Spleen (tissue), 7 donors: ENCODE data around the gene DNAH14.

Experiments
- CTCF ChIP-seq, 11 experiments: fragments of 200-600 bp in 7 of 11; fragments of 450-650 bp in 4 of 11; sonication (generic) in 4 of 11; IDR thresholded peaks in 8 of 11; conservative IDR thresholded peaks in 3 of 11; 1 replicate in 7 of 11; 2 replicates in 4 of 11; pipeline versions ENCODE4 v1.4.0 to v1.8.0; 2016 to 2021; ENCODE audit warnings: antibody characterized with exemption in 11 of 11, inconsistent platforms in 4 of 11, mild to moderate bottlenecking in 1 of 11
- POLR2A ChIP-seq, 3 donors: fragments of 450-650 bp; IDR thresholded peaks; one replicate each; pipeline ENCODE4 v1.5.1; 2017; ENCODE audit warnings: antibody characterized with exemption in 3 of 3, mild to moderate bottlenecking in 1 of 3
- POLR2AphosphoS5 ChIP-seq, 3 donors: sonication (generic); formaldehyde crosslinking; IDR thresholded peaks; one replicate each; pipeline ENCODE4 v1.5.1; 2017; ENCODE audit warnings: antibody characterized with exemption in 3 of 3
- donor health status: DM: no; HTN: no; CAD: no; lungs with moderate emphysema.
- donor health status: DM: no; HTN: no; CAD: no.
- donor health status: DM: no; HTN: no; CAD: no.

- TF ChIP-seq CTCF (IDR thresholded peaks at IDR 0.05 in 8 of 11, conservative IDR thresholded peaks at IDR 0.05 in 3 of 11) (no peak), POLR2AphosphoS5 (IDR thresholded peaks at IDR 0.05) (no peak), POLR2A (IDR thresholded peaks at IDR 0.05) (no peak)
Measured at GRCh38 chr1:225207791-225208190, 278.3 kb downstream of the DNAH14 start.
